SK-N-SH (cell line): Measurements from ENCODE around the gene COL5A1. TPM values are rescaled to one million over a fixed set of nuclear protein-coding genes. Genes with fewer than 3 reads are reported as not detected.

Experiments
- CTCF ChIA-PET: fragments of 300-600, 350-600 bp; formaldehyde crosslinking; extraction: SDS; loops from one replicate; lab custom pipeline; 2021; lab: Yijun Ruan, JAX
- POLR2A ChIA-PET: fragments of 350-600 bp; sonication (Branson Sonifier 250); formaldehyde crosslinking; extraction: SDS; loops from one replicate; lab custom pipeline; 2020; ENCODE audit warnings: antibody characterized with exemption, inconsistent platforms; lab: Yijun Ruan, JAX
- DNase-seq: peaks from one replicate; pipeline ENCODE4 v3.0.0; 2012
- H2AFZ ChIP-seq: fragments of 200-600 bp; sonication (generic); 2 replicates; pipeline ENCODE4 v1.8.1; 2016; ENCODE audit warnings: antibody characterized with exemption, mild to moderate bottlenecking, low read depth
- H3F3A ChIP-seq: fragments of 200-600 bp; sonication (generic); replicated peaks from 2 replicates; pipeline ENCODE3; 2016; ENCODE audit warnings: antibody characterized with exemption, mild to moderate bottlenecking; ENCODE audit not compliant: insufficient read depth
- H3K27ac ChIP-seq, 2 experiments: fragments of 200-500 bp in 1 of 2; fragments of 200-600 bp in 1 of 2; sonication (Bioruptor generic) in 1 of 2; sonication (generic), shearing (Covaris generic) in 1 of 2; 2 replicates each; pipeline versions ENCODE4 v1.5.1 to v1.6.1; 2014 to 2016; ENCODE audit warnings: low read depth in 2 of 2, inconsistent platforms in 1 of 2, low read length in 1 of 2, mild to moderate bottlenecking in 1 of 2, mixed read lengths in 1 of 2
- H3K27me3 ChIP-seq: fragments of 200-600 bp; sonication (generic), shearing (Covaris generic); 2 replicates; pipeline ENCODE4 v1.6.1; 2016; ENCODE audit warnings: mixed run types; ENCODE audit not compliant: insufficient read depth
- H3K36me3 ChIP-seq, 2 experiments: fragments of 200-500 bp in 1 of 2; fragments of 200-600 bp in 1 of 2; sonication (Bioruptor generic) in 1 of 2; sonication (generic) in 1 of 2; replicated peaks in 1 of 2; 2 replicates each; pipeline versions ENCODE3 to v1.5.1; 2014 to 2016; ENCODE audit warnings: low read length in 1 of 2, mild to moderate bottlenecking in 1 of 2; ENCODE audit not compliant: insufficient read depth in 2 of 2, control insufficient read depth in 1 of 2
- H3K4me1 ChIP-seq, 2 experiments: fragments of 200-500 bp in 1 of 2; fragments of 200-600 bp in 1 of 2; sonication (Bioruptor generic) in 1 of 2; sonication (generic), shearing (Covaris generic) in 1 of 2; 2 replicates each; pipeline versions ENCODE4 v1.5.1 to v1.6.1; 2014 to 2016; ENCODE audit warnings: low read depth in 1 of 2, low read length in 1 of 2, mixed run types in 1 of 2; ENCODE audit not compliant: insufficient read depth in 2 of 2, control insufficient read depth in 1 of 2
- H3K4me2 ChIP-seq: fragments of 200-600 bp; sonication (generic), shearing (Covaris generic); 2 replicates; pipeline ENCODE4 v1.6.1; 2017; ENCODE audit warnings: mixed run types
- H3K4me3 ChIP-seq, 2 experiments: fragments of 200-500 bp in 1 of 2; fragments of 200-600 bp in 1 of 2; sonication (Bioruptor generic) in 1 of 2; sonication (generic), shearing (Covaris generic) in 1 of 2; 2 replicates each; pipeline versions ENCODE4 v1.5.1 to v1.8.1; 2014 to 2016; ENCODE audit warnings: low read depth in 2 of 2, inconsistent platforms in 1 of 2, low read length in 1 of 2, mild to moderate bottlenecking in 1 of 2, mixed read lengths in 1 of 2, moderate library complexity in 1 of 2
- H3K79me2 ChIP-seq: fragments of 200-600 bp; sonication (generic); 2 replicates; pipeline ENCODE4 v1.8.1; 2017; ENCODE audit warnings: mild to moderate bottlenecking; ENCODE audit not compliant: insufficient read depth
- H3K9ac ChIP-seq: fragments of 200-600 bp; sonication (generic); 2 replicates; pipeline ENCODE4 v1.6.1; 2017; ENCODE audit warnings: mixed run types
- H3K9me2 ChIP-seq: fragments of 200-600 bp; sonication (generic); 2 replicates; pipeline ENCODE4 v1.6.1; 2017; ENCODE audit warnings: mixed run types
- H3K9me3 ChIP-seq: fragments of 200-600 bp; sonication (generic); 2 replicates; pipeline ENCODE4 v1.6.1; 2017; ENCODE audit warnings: mixed run types, mild to moderate bottlenecking, moderate library complexity
- H4K20me1 ChIP-seq: fragments of 200-600 bp; sonication (generic); 2 replicates; pipeline ENCODE4 v1.6.1; 2017; ENCODE audit warnings: mild to moderate bottlenecking, mixed run types; ENCODE audit not compliant: insufficient read depth
- JUND ChIP-seq: IDR thresholded peaks from 2 replicates; pipeline ENCODE4 v1.4.0; 2012
- MAX ChIP-seq: IDR thresholded peaks from 2 replicates; pipeline ENCODE4 v1.4.0; 2012; ENCODE audit warnings: low read depth
- MEF2A ChIP-seq: IDR thresholded peaks from 2 replicates; pipeline ENCODE4 v1.4.0; 2012; ENCODE audit warnings: low read depth, borderline replicate concordance
- PBX3 ChIP-seq: IDR thresholded peaks from 2 replicates; pipeline ENCODE4; 2012
- RAD21 ChIP-seq: IDR thresholded peaks from 2 replicates; pipeline ENCODE4 v1.6.1; 2012; ENCODE audit warnings: mild to moderate bottlenecking, low read length
- REST ChIP-seq: IDR thresholded peaks from 2 replicates; pipeline ENCODE4 v1.6.1; 2012; ENCODE audit warnings: mild to moderate bottlenecking, low read depth, low read length, moderate library complexity
- SIN3A ChIP-seq: IDR thresholded peaks from 2 replicates; pipeline ENCODE4 v1.6.1; 2012; ENCODE audit warnings: low read depth, mild to moderate bottlenecking, low read length, moderate library complexity, borderline replicate concordance
- WGBS: methylation state at CpG from one replicate; pipeline ENCODE4 v1.1.6; 2017; ENCODE audit warnings: low lambda C conversion rate; 5-methylcytosine and 5-hydroxymethylcytosine counted together
- polyA plus RNA-seq, 3 experiments: library from polyadenylated mRNA; depleted of rRNA; stranded (reverse); fragments of >200 nt; gene quantifications; 2 replicates each; pipeline ENCODE4 v1.2.3, GENCODE V29; 2012

The COL5A1 gene
- polyA plus RNA-seq, 1 of the 3 experiments (the other 2 are of a cell fraction) = 73.8 TPM

- no peak overlapping the region for H3K27ac ChIP-seq
- no peak for DNase-seq
- no peaks in the 10 kb centered on the region for H3K36me3 ChIP-seq
- WGBS = 88% methylated on average over 11 of the region's 19 CpGs
- no peaks in the 10 kb centered on the region for H4K20me1 ChIP-seq
- no peaks in the 10 kb centered on the region for H3K79me2 ChIP-seq
- H3K9me3 ChIP-seq = no peaks in the 10 kb centered on the region
- no peaks in the 10 kb centered on the region for H3K9me2 ChIP-seq
- H3F3A ChIP-seq = peaks cover 10% of the 10 kb centered on the region
- TF ChIP-seq MEF2A = no peak
- no peak for TF ChIP-seq SIN3A
- H2AFZ ChIP-seq = no peak overlapping the region
- H3K4me3 ChIP-seq = no peak overlapping the region
- ChIA-PET POLR2A (no interaction called here), CTCF (no interaction called here)
- H3K4me1 ChIP-seq = peaks cover 0 to 11% of the 10 kb centered on the region in 2 experiments; a peak in 3 of 4 replicates
- no peaks in the 10 kb centered on the region for H3K27me3 ChIP-seq
- no peak overlapping the region for H3K9ac ChIP-seq
- no peak overlapping the region for H3K4me2 ChIP-seq
Observed at GRCh38 chr9:134619983-134620661, 21.5 kb upstream of the COL5A1 start.

GRCh38 chr9:134620751-134621557 is 20.6 kb upstream of the COL5A1 start:
- H3K27ac ChIP-seq = no peak overlapping the region
- no peaks in the 10 kb centered on the region for H3K27me3 ChIP-seq
- CTCF ChIA-PET = no interaction called here
- H4K20me1 ChIP-seq = no peaks in the 10 kb centered on the region
- no peaks in the 10 kb centered on the region for H3K9me2 ChIP-seq
- H3K4me1 ChIP-seq = peaks cover 0 to 19% of the 10 kb centered on the region in 2 experiments; a peak in 3 of 4 replicates
- H2AFZ ChIP-seq = no peak overlapping the region
- no peaks in the 10 kb centered on the region for H3K9me3 ChIP-seq
- no peak overlapping the region for H3K4me2 ChIP-seq
- no peak for DNase-seq
- TF ChIP-seq REST = no peak
- TF ChIP-seq MAX = no peak
- TF ChIP-seq JUND = no peak
- TF ChIP-seq MEF2A = no peak
- no peak for TF ChIP-seq RAD21
- TF ChIP-seq PBX3 = no peak
- peaks cover 15% of the 10 kb centered on the region for H3F3A ChIP-seq
- POLR2A ChIA-PET = no interaction called here
- H3K9ac ChIP-seq = no peak overlapping the region
- H3K79me2 ChIP-seq = no peaks in the 10 kb centered on the region
- no peaks in the 10 kb centered on the region for H3K36me3 ChIP-seq
- no peak overlapping the region for H3K4me3 ChIP-seq
- WGBS = 89% methylated on average over 10 of the region's 21 CpGs
